Stimulated activated CD8-positive, alpha-beta memory T cell treated with anti-CD3 and anti-CD28 coated beads, Interleukin-15, amount 100 ng/mL, for 24 hours (primary cell): ENCODE measurements around the gene PCSK6.

Experiments
- DNase-seq: peaks from one replicate; pipeline ENCODE4 v3.0.0-alpha.2; 2020; ENCODE audit warnings: low read depth

The PCSK6 gene

DNA sequence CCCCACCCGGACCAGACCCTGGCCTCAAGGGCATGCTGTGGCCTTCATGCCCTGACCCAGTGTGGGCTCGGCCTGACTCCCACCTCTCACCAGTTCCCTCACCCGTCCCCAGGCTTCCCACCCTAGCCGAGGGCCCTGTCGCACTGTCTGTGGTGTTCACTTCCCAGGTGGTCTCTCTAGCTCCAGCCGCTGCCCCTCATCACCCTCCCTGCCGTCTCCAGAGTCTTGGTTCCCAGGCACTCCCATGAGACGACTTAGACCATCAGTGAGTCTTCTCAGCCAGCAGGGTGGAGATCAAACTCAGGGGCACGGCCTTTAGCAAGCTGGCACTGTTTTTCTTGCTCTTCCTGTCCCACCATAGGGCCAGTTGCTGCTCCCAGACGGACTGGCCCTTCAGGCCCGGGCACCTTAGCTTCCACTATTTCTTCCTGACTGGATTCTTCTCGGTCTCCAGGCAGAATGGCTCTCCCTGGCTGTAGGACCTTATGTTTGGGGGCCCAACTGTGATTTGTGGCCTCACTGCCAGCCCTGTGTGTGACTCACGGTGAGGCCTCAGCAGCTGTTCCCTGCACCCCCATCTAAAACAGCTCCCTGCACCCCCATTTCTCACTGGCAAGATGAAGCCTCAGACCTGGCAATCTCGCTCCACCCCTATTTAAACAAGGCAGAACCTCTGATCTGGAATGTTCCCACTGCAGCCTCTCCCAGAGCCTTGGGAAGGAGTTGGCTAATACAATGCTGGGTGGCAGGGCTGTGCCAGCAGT, 9.4 kb upstream of the PCSK6 start:
- DNase-seq: no peak

GRCh38 chr15:101498076-101498716, 8.7 kb upstream of the PCSK6 start:
- DNase-seq: no peak

DNA sequence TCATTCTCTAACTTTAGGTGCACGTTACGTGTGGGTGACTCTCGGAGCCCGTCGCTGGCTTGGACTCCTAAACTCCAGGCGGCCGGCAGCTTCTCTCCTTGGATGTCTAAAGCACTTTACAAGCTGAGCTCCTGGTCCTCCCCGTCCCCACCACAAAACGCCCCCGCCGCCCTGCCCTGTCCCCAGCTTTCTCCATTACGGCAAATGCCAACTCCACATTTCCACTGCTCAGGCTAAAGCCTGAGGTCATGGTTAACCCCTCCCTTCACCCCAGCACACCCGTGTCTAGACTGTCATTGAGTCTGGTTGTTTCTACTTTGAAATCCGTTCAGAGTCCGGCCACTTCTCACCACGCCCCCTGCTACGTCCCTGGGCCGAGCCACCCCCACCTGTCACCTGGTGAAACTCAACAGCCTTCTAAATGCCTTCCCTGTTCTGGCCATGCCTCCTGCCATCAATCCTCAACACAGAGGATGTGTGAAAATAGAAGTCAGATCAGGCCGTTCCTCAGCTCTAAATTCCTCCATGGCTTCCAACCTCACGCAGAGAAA, 8.1 kb upstream of the PCSK6 start:
- DNase-seq: no peak

GRCh38 chr15:101497017-101497416, 7.5 kb upstream of the PCSK6 start:
- no peak for DNase-seq

GRCh38 chr15:101496198-101496986, 6.9 kb upstream of the PCSK6 start:
- no peak for DNase-seq

- DNase-seq: no peak
These were observed 6.1 kb upstream of the PCSK6 start for GRCh38 chr15:101495334-101496197.

DNA sequence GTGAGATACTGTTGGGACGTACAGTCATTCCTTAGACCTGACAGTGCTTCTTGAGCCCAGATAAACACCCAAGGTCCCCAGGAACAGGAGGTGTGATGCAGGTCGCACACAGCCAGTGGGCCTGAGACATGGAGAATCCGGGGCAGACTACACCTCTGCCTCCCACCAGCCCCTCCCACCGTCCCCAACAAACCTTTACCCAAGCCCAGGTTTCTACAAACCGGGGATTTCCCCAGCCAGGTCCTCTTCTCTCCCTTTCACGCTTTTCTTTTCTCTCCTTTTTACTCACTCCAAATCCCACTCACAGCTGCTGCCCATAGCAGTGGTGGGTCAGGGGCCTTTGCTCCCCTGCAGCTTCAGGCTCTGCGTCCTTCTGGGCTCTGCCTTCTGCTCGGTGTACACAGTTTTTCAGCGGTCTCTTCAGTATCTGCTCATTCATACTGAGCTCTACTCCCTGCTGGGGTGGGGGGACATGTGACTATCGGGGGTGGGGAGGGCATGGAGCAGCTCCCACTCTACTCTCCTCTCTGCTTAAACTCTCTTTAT, 4.8 kb upstream of the PCSK6 start:
- DNase-seq: no peak

DNA sequence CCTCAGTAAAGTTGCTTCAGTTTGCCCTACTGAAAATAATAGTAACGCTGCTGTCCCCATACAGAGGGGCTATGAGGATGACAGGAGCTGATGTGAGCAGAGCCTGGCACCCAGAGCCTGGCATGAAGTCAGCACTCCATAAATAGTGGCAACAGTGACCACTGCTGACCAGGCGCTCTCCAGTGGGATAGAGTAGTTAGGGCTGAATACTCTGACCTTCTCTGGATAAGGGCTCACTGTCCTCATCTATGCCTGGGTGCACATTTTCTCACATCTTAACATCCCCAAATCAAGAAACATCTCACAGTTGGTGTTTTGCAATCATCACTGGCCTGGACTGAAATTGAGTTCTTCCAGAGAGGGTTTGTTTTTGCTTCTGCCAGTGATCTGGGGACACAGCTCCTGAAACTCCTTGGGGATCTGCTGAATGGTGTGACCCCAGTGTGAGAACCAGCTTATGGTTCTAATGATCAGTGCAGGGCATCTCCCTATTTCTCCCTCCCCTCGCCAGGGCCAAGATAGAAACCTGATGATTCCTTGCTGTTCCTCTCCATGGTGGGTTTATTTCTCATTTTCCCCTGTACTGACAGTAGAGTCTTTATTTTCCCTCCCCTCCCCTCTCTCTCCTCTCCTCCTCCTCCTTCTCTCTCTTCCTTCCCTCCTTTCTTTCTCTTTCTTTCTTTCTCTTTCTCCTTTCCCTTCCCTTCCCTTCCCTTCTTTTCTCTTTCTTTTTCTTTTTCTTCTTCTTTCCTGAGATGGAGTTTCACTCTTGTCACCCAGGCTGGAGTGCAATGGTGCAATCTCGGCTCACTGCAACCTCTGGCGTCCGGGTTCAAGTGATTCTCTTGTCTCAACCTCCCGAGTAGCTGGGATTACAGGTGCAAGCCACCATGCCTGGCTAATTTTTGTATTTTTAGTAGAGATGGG, 3.5 kb upstream of the PCSK6 start:
- DNase-seq: no peak

DNA sequence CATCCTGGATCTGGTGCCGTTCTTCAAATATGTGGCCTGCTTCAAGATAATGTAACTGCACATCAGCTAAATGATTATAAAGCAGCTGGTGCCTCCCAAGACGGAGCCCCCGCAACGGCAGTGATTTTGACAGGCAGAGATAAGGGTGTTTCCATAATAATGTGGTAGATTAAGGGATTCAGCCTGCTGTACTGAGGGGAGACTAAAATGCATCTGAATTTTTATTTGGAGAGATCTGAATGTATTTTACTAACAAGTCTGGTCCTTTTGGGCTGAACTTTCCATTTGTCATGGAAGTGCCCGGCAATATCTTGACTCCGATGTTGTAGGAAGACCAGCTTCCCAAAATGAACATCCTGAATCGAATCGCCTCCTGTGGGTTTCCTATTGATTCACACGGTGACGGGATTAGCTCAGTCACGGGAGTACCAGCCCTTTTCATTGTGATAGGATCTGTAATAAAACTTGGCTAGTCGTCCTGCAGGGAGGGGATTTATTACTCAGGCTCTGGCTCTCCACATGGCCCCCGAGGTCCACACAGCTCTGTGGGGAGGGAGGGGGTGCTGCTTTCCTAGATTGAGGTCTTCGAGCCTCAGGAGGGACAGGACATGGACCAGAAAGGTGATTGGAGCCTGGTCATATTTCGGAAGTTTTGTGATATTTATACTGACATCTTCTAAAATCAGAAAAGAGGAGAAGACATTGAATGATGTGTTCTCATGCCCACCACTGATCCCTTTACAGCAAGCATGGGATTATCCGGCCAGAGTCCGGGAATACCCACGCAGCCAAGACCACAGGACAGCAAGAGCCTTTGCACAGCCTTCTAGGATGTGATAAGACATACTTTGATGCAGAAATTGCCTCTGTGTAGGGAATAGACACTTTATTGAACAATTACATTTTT, 2.5 kb upstream of the PCSK6 start:
- no peak for DNase-seq

DNA sequence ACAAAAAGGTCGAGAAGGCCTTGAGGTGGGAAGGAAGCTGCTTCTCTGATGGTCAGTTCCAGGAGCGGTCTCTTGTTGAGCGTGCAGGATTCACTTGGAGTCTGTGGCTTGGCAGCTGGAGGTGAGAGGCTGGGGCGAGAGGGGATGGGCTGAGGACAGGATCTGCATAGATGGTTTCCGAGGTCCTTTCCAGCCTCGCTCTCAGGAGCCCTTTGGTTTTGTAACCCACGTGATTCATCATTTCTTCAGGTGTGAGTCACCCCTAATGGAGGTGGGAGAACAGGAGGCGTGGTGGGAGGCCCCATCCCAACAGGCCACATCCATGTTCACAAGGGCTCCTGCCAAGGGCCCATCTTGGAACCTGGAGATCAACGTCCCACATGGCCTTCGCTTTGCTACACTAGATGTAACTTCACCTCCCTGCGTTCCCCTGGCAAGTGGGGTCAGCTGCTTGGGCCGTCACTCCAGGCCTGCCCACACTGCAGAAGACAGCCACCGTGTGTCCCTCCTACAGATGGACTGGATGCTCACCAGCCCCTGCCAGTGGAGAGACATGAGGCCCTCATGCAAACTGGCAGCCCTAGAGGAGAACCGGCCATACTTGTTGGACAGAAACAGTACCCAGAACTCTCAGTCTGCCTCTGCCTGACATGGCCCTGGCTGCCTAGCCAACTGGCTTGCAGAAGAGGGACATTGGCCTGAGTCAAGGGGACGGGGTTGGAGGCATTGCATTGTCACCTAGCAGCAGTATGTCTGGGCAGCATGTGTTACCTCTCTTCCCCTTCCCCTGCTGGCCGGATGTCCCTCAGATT, 1.6 kb upstream of the PCSK6 start:
- DNase-seq: no peak

DNA sequence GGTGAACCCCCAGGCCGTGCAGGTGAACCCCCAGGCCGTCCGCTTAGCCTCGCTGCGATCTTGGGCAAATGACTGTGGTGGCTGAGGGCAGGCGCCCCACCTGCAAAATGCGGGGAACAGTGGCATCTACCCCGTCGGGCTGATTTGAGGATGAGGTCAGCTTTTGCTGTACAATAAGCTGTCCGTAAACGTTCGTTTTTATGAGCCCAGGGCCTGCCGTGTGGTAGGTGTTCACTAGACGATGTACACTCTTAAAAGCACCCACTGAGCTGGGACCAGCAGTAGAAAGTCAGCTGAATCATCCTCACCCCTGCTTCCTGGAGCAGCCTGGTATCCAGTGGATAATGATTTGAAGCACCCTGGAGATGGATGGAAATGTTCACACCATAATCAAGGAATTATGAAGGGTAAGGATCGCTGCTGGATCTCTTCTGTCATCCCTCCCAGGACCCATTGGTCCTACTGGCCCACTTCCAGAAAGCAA, 943 bp upstream of the PCSK6 start:
- DNase-seq: no peak

DNA sequence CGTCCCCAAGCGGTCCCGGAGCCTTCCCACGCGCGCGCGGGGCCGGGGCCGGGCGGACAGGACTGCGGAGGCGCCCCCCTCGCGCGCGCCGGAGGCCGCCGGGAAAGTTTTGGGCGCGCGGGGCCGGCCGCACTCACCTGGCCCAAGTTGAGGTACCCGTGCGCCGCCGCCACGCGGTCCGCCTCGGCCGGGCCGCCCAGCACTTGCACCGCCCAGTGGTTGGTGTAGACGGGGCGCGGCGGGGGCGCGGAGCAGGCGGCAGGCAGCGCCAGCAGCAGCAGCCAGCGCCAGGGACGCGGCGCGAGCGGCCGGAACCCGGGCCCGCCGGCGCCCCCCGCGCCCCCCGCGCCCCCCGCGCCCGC, 289 bp downstream of the PCSK6 start:
- DNase-seq: no peak

GRCh38 chr15:101488300-101489164, 975 bp downstream of the PCSK6 start:
- DNase-seq: no peak

- no peak for DNase-seq
These were observed 2.6 kb downstream of the PCSK6 start for GRCh38 chr15:101486696-101487459.

- no peak for DNase-seq
These were observed 6.0 kb downstream of the PCSK6 start for GRCh38 chr15:101483462-101483861.

- no peak for DNase-seq
These were observed 6.8 kb downstream of the PCSK6 start for GRCh38 chr15:101482526-101483371.
